Retinal pigment epithelial cell (primary cell): ENCODE results near the gene FFAR1.
"Not testable (repeated sequence)": the region's sequence is repeated elsewhere in the genome, so short reads cannot be mapped to it uniquely, and the experiment has no call there.

ENCODE experiments used
- DNase-seq: peaks from one replicate; pipeline ENCODE4 v3.0.0-alpha.2; 2010; ENCODE audit warnings: low read depth
- H3K4me3 ChIP-seq: 2 replicates; pipeline ENCODE4 v1.5.1; 2011; ENCODE audit warnings: mild to moderate bottlenecking, low read length, control low read depth, moderate library complexity
- TF ChIP-seq, protein P1 (sequence below): conservative IDR thresholded peaks from 2 replicates; pipeline ENCODE4 v1.5.1; 2011; ENCODE audit warnings: low read depth, low read length, control low read depth, inconsistent platforms

Gene FFAR1

DNA sequence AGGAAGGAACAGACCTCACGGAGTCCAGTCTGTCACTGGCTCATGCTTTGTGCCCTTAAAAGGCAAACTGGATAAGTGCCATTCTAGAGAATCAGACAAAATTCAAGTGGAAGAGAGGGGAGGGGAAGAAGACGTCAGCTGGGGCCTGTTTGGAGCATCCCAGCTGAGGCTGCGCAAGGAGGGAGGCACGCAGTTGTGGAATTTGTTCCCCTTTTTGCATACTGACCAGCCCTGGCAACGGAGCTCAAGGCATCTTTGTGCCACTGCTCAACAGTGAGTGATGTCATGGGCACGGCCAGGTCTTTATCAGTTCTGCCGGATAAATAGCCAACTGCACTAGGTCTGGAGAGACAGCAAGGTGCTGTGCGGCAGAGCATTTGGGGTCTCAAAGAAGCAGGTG lies 23.0 kb downstream of the FFAR1 start, which contains the start of gene GPR42:
TSS of gene GPR42 (plus strand) at position 347 of the 400 bp plus-strand sequence. CDS start 292 bp downstream, outside the sequence.
- TF ChIP-seq, protein P1, sequence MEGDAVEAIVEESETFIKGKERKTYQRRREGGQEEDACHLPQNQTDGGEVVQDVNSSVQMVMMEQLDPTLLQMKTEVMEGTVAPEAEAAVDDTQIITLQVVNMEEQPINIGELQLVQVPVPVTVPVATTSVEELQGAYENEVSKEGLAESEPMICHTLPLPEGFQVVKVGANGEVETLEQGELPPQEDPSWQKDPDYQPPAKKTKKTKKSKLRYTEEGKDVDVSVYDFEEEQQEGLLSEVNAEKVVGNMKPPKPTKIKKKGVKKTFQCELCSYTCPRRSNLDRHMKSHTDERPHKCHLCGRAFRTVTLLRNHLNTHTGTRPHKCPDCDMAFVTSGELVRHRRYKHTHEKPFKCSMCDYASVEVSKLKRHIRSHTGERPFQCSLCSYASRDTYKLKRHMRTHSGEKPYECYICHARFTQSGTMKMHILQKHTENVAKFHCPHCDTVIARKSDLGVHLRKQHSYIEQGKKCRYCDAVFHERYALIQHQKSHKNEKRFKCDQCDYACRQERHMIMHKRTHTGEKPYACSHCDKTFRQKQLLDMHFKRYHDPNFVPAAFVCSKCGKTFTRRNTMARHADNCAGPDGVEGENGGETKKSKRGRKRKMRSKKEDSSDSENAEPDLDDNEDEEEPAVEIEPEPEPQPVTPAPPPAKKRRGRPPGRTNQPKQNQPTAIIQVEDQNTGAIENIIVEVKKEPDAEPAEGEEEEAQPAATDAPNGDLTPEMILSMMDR: no peak
- no peak for DNase-seq

GRCh38 chr19:35373492-35373891 lies 25.8 kb downstream of the FFAR1 start:
- no peak for DNase-seq
- no peak overlapping the region for H3K4me3 ChIP-seq
- TF ChIP-seq, protein P1: no peak

More for the DNA sequence above, 23.0 kb downstream of the FFAR1 start, which contains the start of gene GPR42:
- no peak within 1 kb of the TSS for H3K4me3 ChIP-seq

GRCh38 chr19:35374031-35374430 lies 26.3 kb downstream of the FFAR1 start:
- not testable (repeated sequence) for DNase-seq, H3K4me3 ChIP-seq

GRCh38 chr19:35375505-35376307 lies 28.0 kb downstream of the FFAR1 start:
- DNase-seq: no peak
- TF ChIP-seq, protein P1: no peak
- no peak overlapping the region for H3K4me3 ChIP-seq

DNA sequence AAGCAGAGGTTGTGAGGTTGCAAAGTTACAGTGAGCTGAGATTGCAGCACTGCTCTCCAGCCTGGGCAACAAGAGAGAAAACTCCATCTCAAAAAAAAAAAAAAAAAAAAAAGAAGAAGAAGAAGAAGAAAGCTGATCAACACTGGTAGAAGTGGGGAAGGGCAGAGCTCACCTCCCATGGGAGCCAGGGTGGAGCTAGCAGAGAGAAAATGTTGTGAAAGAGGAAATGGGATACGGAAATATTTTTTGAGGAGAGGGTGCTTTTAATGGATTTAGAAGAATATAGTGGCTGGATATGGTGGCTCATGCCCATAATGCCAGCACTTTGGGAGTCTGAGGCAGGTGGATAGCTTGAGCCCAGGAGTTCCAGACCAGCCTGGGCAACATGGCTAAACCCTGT lies 30.0 kb downstream of the FFAR1 start:
- no peak for DNase-seq
- TF ChIP-seq, protein P1: no peak
- no peak overlapping the region for H3K4me3 ChIP-seq

- H3K4me3 ChIP-seq: no peak overlapping the region
- TF ChIP-seq, protein P1: no peak
- no peak for DNase-seq
These were observed 30.7 kb downstream of the FFAR1 start for GRCh38 chr19:35378356-35378755.

- not testable (repeated sequence) for DNase-seq
These were observed 31.8 kb downstream of the FFAR1 start for GRCh38 chr19:35379545-35379944.

GRCh38 chr19:35379992-35380391 lies 32.3 kb downstream of the FFAR1 start:
- TF ChIP-seq, protein P1: no peak

More at GRCh38 chr19:35379545-35379944, 31.8 kb downstream of the FFAR1 start:
- H3K4me3 ChIP-seq: not testable (repeated sequence)

More at GRCh38 chr19:35379992-35380391, 32.3 kb downstream of the FFAR1 start:
- DNase-seq: no peak
- H3K4me3 ChIP-seq: no peak overlapping the region
